Stomach smooth muscle (tissue), 2 donors: Measurements from ENCODE around the gene SIMC1.

Experiments
- H3K27ac ChIP-seq: one replicate; pipeline ENCODE4 v1.7.0; 2013; ENCODE audit warnings: mild to moderate bottlenecking, low read length, inconsistent platforms
- H3K27me3 ChIP-seq, 2 donors: one replicate each; pipeline ENCODE4 v1.7.0; 2013; ENCODE audit warnings: low read length in 2 of 2; ENCODE audit not compliant: insufficient read depth in 2 of 2, control insufficient read depth in 1 of 2
- H3K36me3 ChIP-seq, 2 donors: one replicate each; pipeline ENCODE4 v1.7.0; 2013; ENCODE audit warnings: low read length in 2 of 2; ENCODE audit not compliant: control insufficient read depth in 2 of 2, insufficient read depth in 2 of 2
- H3K4me1 ChIP-seq: one replicate; pipeline ENCODE4 v1.7.0; 2013; ENCODE audit warnings: low read length; ENCODE audit not compliant: control insufficient read depth, insufficient read depth
- H3K4me3 ChIP-seq, 2 donors: one replicate each; pipeline ENCODE4 v1.7.0; 2013; ENCODE audit warnings: low read length in 2 of 2
- H3K9ac ChIP-seq, 2 donors: one replicate each; pipeline ENCODE4 v1.7.0; 2013; ENCODE audit warnings: low read length in 2 of 2, mild to moderate bottlenecking in 1 of 2
- H3K9me3 ChIP-seq, 2 donors: one replicate each; pipeline ENCODE4 v1.7.0; 2013; ENCODE audit warnings: low read length in 2 of 2; ENCODE audit not compliant: control insufficient read depth in 2 of 2
- donor health status: healthy.
- donor health status: Pancreatic carcinoma.

Gene SIMC1

DNA sequence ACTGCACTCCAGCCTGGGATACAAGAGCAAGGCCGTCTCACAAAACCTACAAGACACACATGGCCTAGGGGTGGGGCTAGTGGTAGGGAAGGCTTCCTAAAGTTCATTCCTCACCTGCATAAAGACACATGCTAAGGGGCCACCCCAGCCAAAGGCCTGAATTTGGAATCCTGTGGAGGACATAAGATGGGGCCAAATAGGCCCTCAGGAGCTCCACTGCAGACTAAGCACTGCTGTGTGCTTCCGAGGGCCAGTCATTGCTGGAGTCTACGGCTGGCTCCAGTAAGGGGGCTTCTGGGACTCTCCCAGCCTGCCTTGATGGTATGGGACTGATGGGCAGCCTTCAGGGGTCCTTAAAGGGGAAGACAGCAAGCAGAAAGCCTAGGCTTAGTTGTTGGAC is 144.5 kb downstream of the SIMC1 start:
- Histone ChIP-seq H3K27ac (peak overlapping the region; percentile 88), H3K27me3 (no peaks in the 10 kb centered on the region), H3K36me3 (peaks cover 22 to 28% of the 10 kb centered on the region in 2 donors), H3K9me3 (no peaks in the 10 kb centered on the region), H3K4me1 (peaks cover 21% of the 10 kb centered on the region), H3K9ac (no peak overlapping the region), H3K4me3 (no peak overlapping the region)

GRCh38 chr5:176383248-176383905 is 145.2 kb downstream of the SIMC1 start:
- Histone ChIP-seq H3K4me1 (peaks cover 27% of the 10 kb centered on the region), H3K27ac (no peak overlapping the region), H3K9me3 (no peaks in the 10 kb centered on the region), H3K27me3 (no peaks in the 10 kb centered on the region), H3K9ac (no peak overlapping the region), H3K36me3 (peaks cover 22 to 28% of the 10 kb centered on the region in 2 donors), H3K4me3 (no peak overlapping the region)

DNA sequence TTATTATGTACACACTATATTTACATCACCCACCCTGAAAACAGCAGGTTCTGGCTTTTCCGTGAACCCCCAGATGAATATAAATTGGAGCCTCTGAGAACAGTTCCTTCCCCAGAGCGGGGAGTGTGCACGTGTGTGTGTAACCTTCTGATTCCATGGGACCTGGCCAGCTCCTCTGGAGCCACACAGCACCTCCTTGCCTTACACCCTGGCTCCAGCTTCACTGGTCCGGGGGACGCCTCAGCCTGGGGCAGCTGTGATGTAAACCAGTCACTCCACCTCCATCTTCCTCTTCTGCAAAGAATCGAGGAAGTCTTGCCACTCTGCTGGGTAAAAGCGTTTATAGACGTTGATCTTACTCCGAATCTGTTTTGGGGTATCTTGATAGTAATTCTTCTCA is 145.7 kb downstream of the SIMC1 start:
- no peaks in the 10 kb centered on the region for H3K9me3 ChIP-seq
- no peak overlapping the region for H3K9ac ChIP-seq
- peaks cover 22 to 28% of the 10 kb centered on the region in 2 donors for H3K36me3 ChIP-seq
- no peak overlapping the region for H3K4me3 ChIP-seq
- no peaks in the 10 kb centered on the region for H3K27me3 ChIP-seq
- H3K27ac ChIP-seq = no peak overlapping the region
- peaks cover 27% of the 10 kb centered on the region for H3K4me1 ChIP-seq

- peaks cover 32% of the 10 kb centered on the region for H3K4me1 ChIP-seq
These were observed 146.2 kb downstream of the SIMC1 start for GRCh38 chr5:176384366-176384930.

DNA sequence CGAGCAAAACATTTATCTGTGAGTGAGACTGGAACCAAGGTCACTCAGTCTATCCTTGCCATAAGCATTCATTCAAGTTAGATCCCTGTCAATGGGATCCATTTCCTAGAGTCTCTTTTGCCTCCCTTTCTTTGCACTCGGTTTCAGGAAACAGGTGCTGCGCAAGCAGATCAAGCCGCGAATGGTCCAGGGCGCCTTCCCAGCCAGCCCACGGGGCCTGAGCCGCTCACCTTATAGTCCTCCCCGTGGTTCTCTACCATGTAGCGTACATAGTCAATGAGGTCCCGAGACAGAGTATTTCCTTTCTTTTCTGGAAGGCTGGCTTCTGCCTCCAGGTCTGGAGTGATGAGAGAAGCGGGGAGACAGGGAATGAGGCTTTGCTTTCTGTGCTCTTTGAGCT is 146.8 kb downstream of the SIMC1 start:
- H3K27me3 ChIP-seq = no peaks in the 10 kb centered on the region
- no peak overlapping the region for H3K4me3 ChIP-seq
- peaks cover 22 to 28% of the 10 kb centered on the region in 2 donors for H3K36me3 ChIP-seq
- H3K27ac ChIP-seq = no peak overlapping the region
- no peaks in the 10 kb centered on the region for H3K9me3 ChIP-seq
- H3K9ac ChIP-seq = no peak overlapping the region
- H3K4me1 ChIP-seq = peaks cover 34% of the 10 kb centered on the region

More at GRCh38 chr5:176384366-176384930, 146.2 kb downstream of the SIMC1 start:
- Histone ChIP-seq H3K9ac (no peak overlapping the region), H3K27me3 (no peaks in the 10 kb centered on the region), H3K27ac (no peak overlapping the region), H3K36me3 (peaks cover 22 to 28% of the 10 kb centered on the region in 2 donors), H3K9me3 (no peaks in the 10 kb centered on the region), H3K4me3 (no peak overlapping the region)

- H3K9me3 ChIP-seq = no peaks in the 10 kb centered on the region
- H3K27me3 ChIP-seq = no peaks in the 10 kb centered on the region
- no peak overlapping the region for H3K4me3 ChIP-seq
- peaks cover 27 to 37% of the 10 kb centered on the region in 2 donors for H3K36me3 ChIP-seq
- H3K27ac ChIP-seq = no peak overlapping the region
- peaks cover 28% of the 10 kb centered on the region for H3K4me1 ChIP-seq
- no peak overlapping the region for H3K9ac ChIP-seq
These were observed 148.3 kb downstream of the SIMC1 start for GRCh38 chr5:176386491-176386890.

DNA sequence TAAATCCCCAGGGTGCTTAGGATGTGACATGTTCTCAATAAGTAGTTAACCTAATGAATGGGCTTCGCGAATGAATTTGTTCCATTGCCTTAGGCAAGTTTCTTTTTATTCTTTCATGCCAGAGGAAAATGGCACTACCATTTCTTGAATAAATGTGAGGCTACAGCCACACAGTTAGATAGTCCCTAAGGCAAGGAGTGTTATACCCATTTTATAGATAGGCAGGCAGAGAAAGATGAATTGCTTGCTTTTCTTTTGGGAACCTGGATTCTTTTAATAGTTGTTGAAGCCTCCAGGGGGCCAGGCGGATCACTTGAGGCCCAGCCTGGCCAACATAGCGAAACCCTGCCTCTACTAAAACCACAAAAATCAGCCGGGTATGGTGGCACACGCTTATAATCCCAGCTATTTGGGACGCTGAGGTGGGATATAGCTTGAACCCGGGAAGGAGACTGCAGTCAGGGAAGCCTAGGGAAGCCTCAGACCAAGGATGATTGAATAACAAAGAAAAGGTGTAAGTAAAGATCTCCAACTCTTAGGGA is 149.2 kb downstream of the SIMC1 start:
- Histone ChIP-seq H3K9me3 (no peaks in the 10 kb centered on the region), H3K9ac (peak overlapping the region; percentile 97 to 98), H3K4me1 (peaks cover 19% of the 10 kb centered on the region), H3K36me3 (peaks cover 35 to 44% of the 10 kb centered on the region in 2 donors), H3K4me3 (peak overlapping the region; percentile 98 to 99), H3K27me3 (no peaks in the 10 kb centered on the region), H3K27ac (no peak overlapping the region)

DNA sequence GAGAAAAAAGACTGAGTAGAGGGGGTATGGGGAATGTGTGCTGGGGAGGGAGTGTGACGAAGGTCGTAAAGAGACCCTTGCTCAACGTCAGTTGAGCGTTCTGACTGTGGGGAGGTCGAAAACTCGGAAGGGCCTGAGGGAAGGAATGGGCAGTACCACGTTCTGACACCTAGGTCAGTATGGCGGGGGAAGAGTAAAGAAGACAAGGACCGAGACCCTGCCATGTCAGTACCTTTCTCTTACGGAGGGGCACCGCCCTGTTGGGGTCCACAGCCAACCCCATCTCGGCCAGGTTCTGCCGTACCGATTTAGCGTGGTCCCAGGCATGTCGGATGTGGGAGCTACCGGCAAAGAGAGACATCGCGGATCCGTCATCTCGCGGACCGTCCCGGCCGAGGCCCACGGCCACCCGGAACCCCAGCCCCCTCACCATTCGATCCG is 149.8 kb downstream of the SIMC1 start:
- Histone ChIP-seq H3K4me3 (peak overlapping the region; percentile 98 to 99), H3K36me3 (peaks cover 40 to 41% of the 10 kb centered on the region in 2 donors)

GRCh38 chr5:176388444-176389134 is 150.4 kb downstream of the SIMC1 start, which contains the start of the genes HIGD2A and NOP16:
Gene HIGD2A (plus strand): TSS chr5:176388751. CDS start chr5:176388820, 69 bp downstream.
Gene NOP16 (minus strand): TSS chr5:176388598. CDS start chr5:176388539, 59 bp downstream.
- peaks cover 41% of the 10 kb centered on the region in 2 donors for H3K36me3 ChIP-seq
- H3K4me1 ChIP-seq = peaks cover 18% of the 10 kb centered on the region

More for the DNA sequence above, 149.8 kb downstream of the SIMC1 start:
- H3K9ac ChIP-seq = peak overlapping the region; percentile 97 to 98
- peaks cover 18% of the 10 kb centered on the region for H3K4me1 ChIP-seq
- H3K27ac ChIP-seq = peak overlapping the region; percentile 99
- H3K27me3 ChIP-seq = no peaks in the 10 kb centered on the region
- no peaks in the 10 kb centered on the region for H3K9me3 ChIP-seq

More at GRCh38 chr5:176388444-176389134, 150.4 kb downstream of the SIMC1 start, which contains the start of the genes HIGD2A and NOP16:
- Histone ChIP-seq H3K27me3 (no peaks in the 10 kb centered on the region), H3K9me3 (no peaks in the 10 kb centered on the region), H3K27ac (peak within 1 kb of the TSS; percentile 99), H3K4me3 (peak within 1 kb of the TSS; percentile 98 to 99), H3K9ac (peak within 1 kb of the TSS; percentile 97 to 98)
